Measurements from ENCODE around the gene CORO2B.

Gene CORO2B

GRCh38 chr15:68768321-68768720 lies 189.5 kb downstream of the CORO2B start:
- no peak for DNase-seq (ENCODE audit: low read depth in 2 of 2, low spot score in 1 of 2)

- DNase-seq (ENCODE audit: low read depth in 2 of 2, low spot score in 1 of 2): no peak
Observed at GRCh38 chr15:68769702-68770101, 190.9 kb downstream of the CORO2B start.

GRCh38 chr15:68770216-68770615 lies 191.4 kb downstream of the CORO2B start:
- DNase-seq (ENCODE audit: low read depth in 2 of 2, low spot score in 1 of 2): no peak

GRCh38 chr15:68773036-68773435 lies 194.2 kb downstream of the CORO2B start:
- no peak for DNase-seq (ENCODE audit: low read depth in 2 of 2, low spot score in 1 of 2)

- DNase-seq (ENCODE audit: low read depth in 2 of 2, low spot score in 1 of 2): no peak
Observed at GRCh38 chr15:68774120-68774519, 195.3 kb downstream of the CORO2B start.

GRCh38 chr15:68774521-68775235 lies 195.9 kb downstream of the CORO2B start:
- no peak for DNase-seq (ENCODE audit: low read depth in 2 of 2, low spot score in 1 of 2)

- no peak for DNase-seq (ENCODE audit: low read depth in 2 of 2, low spot score in 1 of 2)
Observed at GRCh38 chr15:68775236-68775577, 196.4 kb downstream of the CORO2B start.

GRCh38 chr15:68775671-68776476 lies 197.1 kb downstream of the CORO2B start:
- DNase-seq (ENCODE audit: low read depth in 2 of 2, low spot score in 1 of 2): no peak

GRCh38 chr15:68776477-68777270 lies 197.9 kb downstream of the CORO2B start:
- no peak for DNase-seq (ENCODE audit: low read depth in 2 of 2, low spot score in 1 of 2)

Measured in stimulated activated CD8-positive, alpha-beta memory T cell treated with anti-CD3 and anti-CD28 coated beads, Interleukin-4, amount 100 ng/mL, for 1 hour (primary cell).